GM12878 (cell line): ENCODE results near the gene IQGAP2. TPM values are rescaled to one million over a fixed set of nuclear protein-coding genes. Genes with fewer than 3 reads are reported as not detected.

ENCODE experiments used
- ATAC-seq: fragments of 200-7000 bp; cut with Tn5 transposase; 3 replicates; pipeline ENCODE4 v1.9.1; 2020; ENCODE audit warnings: mild to moderate bottlenecking, moderate library complexity
- BruUV-seq: library from RNA; stranded (reverse); fragments of 400-500 nt; replicated peaks from 2 replicates; lab custom pipeline; 2021; lab: Mats Ljungman, UMichigan
- CTCF ChIA-PET: fragments of 300-600 bp; sonication (Branson Sonifier 250); formaldehyde crosslinking; extraction: SDS; loops from one replicate; lab custom pipeline; 2021; ENCODE audit warnings: inconsistent platforms; lab: Yijun Ruan, JAX
- POLR2A ChIA-PET: fragments of 350-600 bp; formaldehyde crosslinking; extraction: SDS; loops from one replicate; lab custom pipeline; 2021; ENCODE audit warnings: inconsistent platforms; lab: Charles Lee
- RAD21 ChIA-PET: fragments of 300-600 bp; sonication (Branson Sonifier 250); formaldehyde crosslinking; loops from one replicate; lab custom pipeline; 2023; ENCODE audit warnings: antibody characterized with exemption; ENCODE audit not compliant: unreplicated experiment; lab: Charles Lee
- SMC1A ChIA-PET: fragments of 300-600 bp; sonication (Branson Sonifier 250); formaldehyde crosslinking; loops from one replicate; lab custom pipeline; 2023; ENCODE audit not compliant: unreplicated experiment, uncharacterized antibody; lab: Charles Lee
- DNase-seq: peaks from one replicate; pipeline ENCODE4 v3.0.0-alpha.2; 2011; ENCODE audit warnings: low read depth, low spot score
- FAIRE-seq: peaks from 3 replicates; lab custom pipeline; 2011; peaks lifted over from hg19 to GRCh38; lab: Jason Lieb, UNC
- H2AFZ ChIP-seq: 2 replicates; pipeline ENCODE4 v1.6.0; 2011; ENCODE audit warnings: low read depth, low read length, control low read depth; ENCODE audit not compliant: control insufficient read depth
- H3K27ac ChIP-seq: 2 replicates; pipeline ENCODE4 v1.5.1; 2011; ENCODE audit warnings: control low read depth; ENCODE audit not compliant: control insufficient read depth, insufficient read depth
- H3K27me3 ChIP-seq, 2 experiments: replicated peaks in 1 of 2; 2 replicates each; pipeline versions ENCODE4 v1.6.0 to v1.6.1; 2011; ENCODE audit warnings: low read length in 1 of 2; ENCODE audit not compliant: control insufficient read depth in 2 of 2, insufficient read depth in 2 of 2
- H3K36me3 ChIP-seq, 2 experiments: 2 replicates each; pipeline ENCODE4 v1.5.1; 2011; ENCODE audit warnings: low read length in 1 of 2; ENCODE audit not compliant: control insufficient read depth in 2 of 2, insufficient read depth in 2 of 2
- H3K4me1 ChIP-seq: 2 replicates; pipeline ENCODE4 v1.6.1; 2011; ENCODE audit warnings: mild to moderate bottlenecking, low read length, moderate library complexity, mixed read lengths; ENCODE audit not compliant: control insufficient read depth, insufficient read depth
- H3K4me2 ChIP-seq: 2 replicates; pipeline ENCODE4 v1.6.0; 2011; ENCODE audit warnings: control low read depth; ENCODE audit not compliant: control insufficient read depth, insufficient read depth
- H3K4me3 ChIP-seq: fragments of 200-600 bp; sonication (generic); 2 replicates; pipeline ENCODE4 v1.5.1; 2016
- H3K79me2 ChIP-seq: 2 replicates; pipeline ENCODE4 v1.6.0; 2011; ENCODE audit warnings: low read length; ENCODE audit not compliant: control insufficient read depth, insufficient read depth
- H3K9ac ChIP-seq: 2 replicates; pipeline ENCODE4 v1.8.0; 2011; ENCODE audit warnings: low read length, control low read depth, mixed read lengths; ENCODE audit not compliant: control insufficient read depth, insufficient read depth
- H3K9me3 ChIP-seq: replicated peaks from 3 replicates; pipeline ENCODE4 v1.5.1; 2011; ENCODE audit warnings: mild to moderate bottlenecking, low read length; ENCODE audit not compliant: control insufficient read depth, insufficient read depth
- H4K20me1 ChIP-seq: 2 replicates; pipeline ENCODE4 v1.6.0; 2011; ENCODE audit not compliant: control insufficient read depth, insufficient read depth
- ASH2L ChIP-seq: fragments of 300-600, 200-600 bp; sonication (generic); IDR thresholded peaks from 2 replicates; pipeline ENCODE4 v1.6.1; 2017; ENCODE audit warnings: low read depth, mild to moderate bottlenecking, borderline replicate concordance
- CBX3 ChIP-seq: fragments of 200-600 bp; sonication (generic); IDR thresholded peaks from 2 replicates; pipeline ENCODE4 v1.6.1; 2016; ENCODE audit warnings: low read depth, borderline replicate concordance
- CEBPB ChIP-seq, 2 experiments: fragments of 150-350 bp in 1 of 2; IDR thresholded peaks; 2 replicates each; pipeline ENCODE4 v1.6.1; 2012 to 2014; ENCODE audit warnings: low read depth in 2 of 2, low read length in 2 of 2, borderline replicate concordance in 1 of 2, inconsistent platforms in 1 of 2
- CREM ChIP-seq: IDR thresholded peaks from 2 replicates; pipeline ENCODE4 v1.6.1; 2014; ENCODE audit warnings: antibody characterized with exemption, low read depth
- MTA2 ChIP-seq: fragments of 450-650 bp; IDR thresholded peaks from 2 replicates; pipeline ENCODE4 v1.6.1; 2016; ENCODE audit warnings: low read depth, mild to moderate bottlenecking, moderate library complexity
- MYC ChIP-seq: IDR thresholded peaks from 2 replicates; pipeline ENCODE4 v1.6.1; 2011; ENCODE audit warnings: mild to moderate bottlenecking, low read length, moderate library complexity, inconsistent platforms; ENCODE audit not compliant: insufficient read depth, insufficient replicate concordance, insufficient read length, severe bottlenecking
- NRF1 ChIP-seq: conservative IDR thresholded peaks from 2 replicates; pipeline ENCODE4 v1.6.1; 2011; ENCODE audit warnings: mild to moderate bottlenecking, low read depth, low read length, improper control_type of control experiment
- PAX5 ChIP-seq: IDR thresholded peaks from 2 replicates; pipeline ENCODE4 v1.6.1; 2011; ENCODE audit warnings: low read depth, low read length, borderline replicate concordance
- RAD51 ChIP-seq: fragments of 450-650 bp; IDR thresholded peaks from 2 replicates; pipeline ENCODE4 v1.6.1; 2016; ENCODE audit warnings: moderate library complexity, mild to moderate bottlenecking, inconsistent platforms
- ZNF207 ChIP-seq: fragments of 450-650 bp; IDR thresholded peaks from 2 replicates; pipeline ENCODE4 v1.6.1; 2014; ENCODE audit warnings: antibody characterized with exemption, mild to moderate bottlenecking, borderline replicate concordance
- ZNF622 ChIP-seq: fragments of 450-650 bp; IDR thresholded peaks from 2 replicates; pipeline ENCODE4 v1.6.1; 2017; ENCODE audit warnings: mild to moderate bottlenecking, inconsistent platforms
- WGBS: methylation state at CpG from one replicate; pipeline ENCODE4 v1.1.6; 2016; ENCODE audit warnings: low lambda C conversion rate; ENCODE audit not compliant: insufficient replicate concordance, insufficient coverage; ENCODE audit errors: missing lambda C conversion rate; 5-methylcytosine and 5-hydroxymethylcytosine counted together
- in situ Hi-C: fragments of 300-500 bp; cut with MboI; formaldehyde crosslinking; loops from 9 replicates; pipeline ENCODE4 v1.14.3; 2018; ENCODE audit warnings: mixed read lengths
- intact Hi-C: fragments of 100-400 bp; cut with micrococcal nuclease; formaldehyde crosslinking; loops from one replicate; pipeline ENCODE4 v1.14.2; 2022; ENCODE audit not compliant: unreplicated experiment
- polyA plus RNA-seq, 11 experiments: library from polyadenylated mRNA; depleted of rRNA in 4 of 11; unstranded in 6 of 11; stranded (reverse) in 5 of 11; fragments of >200 nt; fragmentation: Nextera tagmentation in 4 of 11; fragmentation: Illumina TruSeq in 1 of 11; extraction: Ambion mirVana in 4 of 11; extraction: Trizol in 1 of 11; gene quantifications; 1 replicate in 1 of 11; 2 replicates in 10 of 11; pipeline versions ENCODE4 v1.2.1 to v1.2.3, GENCODE V29; 2011 to 2016; ENCODE audit warnings: inconsistent platforms in 2 of 11, missing spikeins in 2 of 11, low read depth in 1 of 11
- total RNA-seq, 4 experiments: library from RNA; depleted of rRNA in 3 of 4; stranded (reverse); fragments of >200 nt in 3 of 4; fragmentation: Illumina TruSeq in 1 of 4; extraction: Trizol in 1 of 4; gene quantifications; 2 replicates each; pipeline versions ENCODE4 v1.2.1 to v1.2.3, GENCODE V29; 2013 to 2021

IQGAP2 gene
- total and polyA plus RNA-seq, 10 of the 15 experiments (the other 5 are each of a cell fraction or from before 2014, with no cell fraction given): 14.5 to 41.4 (median 21.8) TPM

GRCh38 chr5:76745670-76746069 is 342.6 kb downstream of the IQGAP2 start:
- Histone ChIP-seq H3K9me3 (no peaks in the 10 kb centered on the region), H4K20me1 (no peaks in the 10 kb centered on the region), H2AFZ (no peak overlapping the region), H3K27ac (no peak overlapping the region), H3K79me2 (no peaks in the 10 kb centered on the region), H3K4me2 (no peak overlapping the region), H3K27me3 (no peaks in the 10 kb centered on the region), H3K36me3 (no peaks in the 10 kb centered on the region), H3K4me1 (no peaks in the 10 kb centered on the region), H3K4me3 (no peak overlapping the region), H3K9ac (no peak overlapping the region)
- no peak for TF ChIP-seq CBX3
- TF ChIP-seq ZNF622: no peak
- TF ChIP-seq RAD51: no peak
- TF ChIP-seq MYC: no peak
- TF ChIP-seq ZNF207: no peak
- TF ChIP-seq ASH2L: no peak
- no peak for TF ChIP-seq PAX5
- TF ChIP-seq CEBPB (IDR thresholded peaks at IDR 0.05; ENCODE audit: borderline replicate concordance in 1 of 2, low read depth in 2 of 2, low read length in 2 of 2): no peak
- TF ChIP-seq NRF1: no peak
- TF ChIP-seq CREM: no peak
- no peak for TF ChIP-seq MTA2
- FAIRE-seq (no peak), DNase-seq (no peak), ATAC-seq (no peak)
- intact Hi-C loops (no loop called here), in situ Hi-C loops (no loop called here)
- ChIA-PET CTCF (interaction anchor here (0.9 to 2.3 kb wide), 4 partner anchors 9 to 54 kb away, joined by 3 to 7 read pairs (median 4); no protein-coding TSS in a partner anchor), POLR2A (no interaction called here), RAD21 (interaction anchor here (1.1 to 2.2 kb wide), 2 partner anchors 24 to 29 kb away, joined by 3 to 16 read pairs; no protein-coding TSS in a partner anchor), SMC1A (interaction anchor here (1.4 to 2.2 kb wide), 5 partner anchors 9 to 29 kb away, joined by 3 to 11 read pairs (median 5); no protein-coding TSS in a partner anchor)
- no TSS peak for BruUV-seq
- WGBS: 72% methylated on average over 3 of the region's 3 CpGs
